Islet precursor cell (in vitro differentiated cells): ENCODE results near the gene CLIC6.
A peak's percentile ranks its signal among the peaks of the same experiment; 100 is the strongest.
"Not testable (repeated sequence)": the region's sequence is repeated elsewhere in the genome, so short reads cannot be mapped to it uniquely, and the experiment has no call there.

ENCODE experiments used
- DNase-seq: peaks from one replicate; pipeline ENCODE4 v3.0.0-alpha.2; 2018

The CLIC6 gene

GRCh38 chr21:34693192-34693810 lies 24.5 kb downstream of the CLIC6 start:
- no peak for DNase-seq

GRCh38 chr21:34695434-34695833 lies 26.6 kb downstream of the CLIC6 start:
- DNase-seq, result no peak

GRCh38 chr21:34696121-34696520 lies 27.3 kb downstream of the CLIC6 start:
- DNase-seq, result no peak

- DNase-seq, result no peak
Measured at GRCh38 chr21:34697826-34698225, 29.0 kb downstream of the CLIC6 start.

GRCh38 chr21:34698270-34699015 lies 29.6 kb downstream of the CLIC6 start:
- DNase-seq, result peak; percentile 64

GRCh38 chr21:34700605-34701004 lies 31.8 kb downstream of the CLIC6 start:
- no peak for DNase-seq

GRCh38 chr21:34701726-34702125 lies 32.9 kb downstream of the CLIC6 start:
- DNase-seq, result no peak

- DNase-seq, result peak; percentile 65
Measured at GRCh38 chr21:34702341-34703170, 33.8 kb downstream of the CLIC6 start.

GRCh38 chr21:34703571-34703970 lies 34.8 kb downstream of the CLIC6 start:
- no peak for DNase-seq

- peak; percentile 42 for DNase-seq
Measured at GRCh38 chr21:34704119-34704518, 35.3 kb downstream of the CLIC6 start.

GRCh38 chr21:34705011-34705410 lies 36.2 kb downstream of the CLIC6 start:
- DNase-seq, result no peak

- no peak for DNase-seq
Measured at GRCh38 chr21:34706337-34706736, 37.5 kb downstream of the CLIC6 start.

GRCh38 chr21:34707876-34708325 lies 39.1 kb downstream of the CLIC6 start:
- no peak for DNase-seq

- no peak for DNase-seq
Measured at GRCh38 chr21:34713621-34714020, 44.8 kb downstream of the CLIC6 start.

- DNase-seq, result no peak
Measured at GRCh38 chr21:34715518-34715917, 46.7 kb downstream of the CLIC6 start.

GRCh38 chr21:34715985-34716596 lies 47.3 kb downstream of the CLIC6 start:
- no peak for DNase-seq

GRCh38 chr21:34718529-34718928 lies 49.7 kb downstream of the CLIC6 start:
- not testable (repeated sequence) for DNase-seq

GRCh38 chr21:34722684-34723300 lies 54.0 kb downstream of the CLIC6 start:
- DNase-seq, result no peak

- DNase-seq, result no peak
Measured at GRCh38 chr21:34724131-34724856, 55.5 kb downstream of the CLIC6 start.

GRCh38 chr21:34724857-34725195 lies 56.0 kb downstream of the CLIC6 start:
- no peak for DNase-seq

- peak; percentile 81 for DNase-seq
Measured at GRCh38 chr21:34726627-34727337, 58.0 kb downstream of the CLIC6 start.
